DND-41 (cell line): Measurements from ENCODE around the gene HOXA3.

Experiments used
- ATAC-seq: fragments of 200-7000 bp; cut with Tn5 transposase; 3 replicates; pipeline ENCODE4 v1.9.1; 2021; ENCODE audit warnings: low read depth; ENCODE audit not compliant: insufficient read depth
- DNase-seq: peaks from one replicate; pipeline ENCODE4 v3.0.0-alpha.2; 2020
- H2AFZ ChIP-seq: 2 replicates; pipeline ENCODE4 v1.6.0; 2012; ENCODE audit warnings: low read depth, low read length
- H3K27ac ChIP-seq: 2 replicates; pipeline ENCODE4 v1.5.1; 2012; ENCODE audit warnings: low read length, inconsistent platforms
- H3K27me3 ChIP-seq: fragments of 200-600 bp; sonication (generic); 2 replicates; pipeline ENCODE4 v1.6.0; 2012; ENCODE audit warnings: low read length, mild to moderate bottlenecking, inconsistent platforms; ENCODE audit not compliant: insufficient read depth, poor library complexity
- H3K36me3 ChIP-seq: 2 replicates; pipeline ENCODE4 v1.5.1; 2012; ENCODE audit warnings: low read length, inconsistent platforms; ENCODE audit not compliant: insufficient read depth
- H3K4me1 ChIP-seq: 2 replicates; pipeline ENCODE4 v1.5.1; 2012; ENCODE audit warnings: mild to moderate bottlenecking, low read length; ENCODE audit not compliant: insufficient read depth
- H3K4me2 ChIP-seq: 2 replicates; pipeline ENCODE4 v1.6.0; 2012; ENCODE audit warnings: mild to moderate bottlenecking, moderate library complexity, low read length, inconsistent platforms; ENCODE audit not compliant: insufficient read depth
- H3K4me3 ChIP-seq, 2 experiments: fragments of 200-600 bp in 1 of 2; shearing (Covaris generic) in 1 of 2; 2 replicates each; pipeline ENCODE4 v1.5.1; 2012 to 2016; ENCODE audit warnings: inconsistent platforms in 2 of 2, low read length in 2 of 2, mild to moderate bottlenecking in 2 of 2, low read depth in 1 of 2, moderate library complexity in 1 of 2
- H3K79me2 ChIP-seq: 2 replicates; pipeline ENCODE4 v1.6.0; 2012; ENCODE audit warnings: low read length, inconsistent platforms; ENCODE audit not compliant: insufficient read depth
- H3K9ac ChIP-seq: 2 replicates; pipeline ENCODE4 v1.6.0; 2012; ENCODE audit warnings: low read depth, mild to moderate bottlenecking, inconsistent platforms, low read length, moderate library complexity
- H3K9me3 ChIP-seq: 2 replicates; pipeline ENCODE4 v1.5.1; 2012; ENCODE audit warnings: low read length, moderate library complexity, mild to moderate bottlenecking, inconsistent platforms; ENCODE audit not compliant: insufficient read depth, severe bottlenecking
- H4K20me1 ChIP-seq: 2 replicates; pipeline ENCODE4 v1.6.0; 2012; ENCODE audit warnings: low read length; ENCODE audit not compliant: insufficient read depth
- EZH2 ChIP-seq: IDR thresholded peaks from 3 replicates; pipeline ENCODE4 v1.6.1; 2012; ENCODE audit warnings: borderline replicate concordance, low read depth, mild to moderate bottlenecking, moderate library complexity, low read length, inconsistent platforms; ENCODE audit not compliant: severe bottlenecking
- TF ChIP-seq, protein P1 (sequence below): IDR thresholded peaks from 2 replicates; pipeline ENCODE4 v1.5.1; 2012; ENCODE audit warnings: borderline replicate concordance, low read length, moderate library complexity, mild to moderate bottlenecking; ENCODE audit not compliant: poor library complexity, severe bottlenecking; ENCODE audit errors: extremely low read depth

Gene HOXA3

DNA sequence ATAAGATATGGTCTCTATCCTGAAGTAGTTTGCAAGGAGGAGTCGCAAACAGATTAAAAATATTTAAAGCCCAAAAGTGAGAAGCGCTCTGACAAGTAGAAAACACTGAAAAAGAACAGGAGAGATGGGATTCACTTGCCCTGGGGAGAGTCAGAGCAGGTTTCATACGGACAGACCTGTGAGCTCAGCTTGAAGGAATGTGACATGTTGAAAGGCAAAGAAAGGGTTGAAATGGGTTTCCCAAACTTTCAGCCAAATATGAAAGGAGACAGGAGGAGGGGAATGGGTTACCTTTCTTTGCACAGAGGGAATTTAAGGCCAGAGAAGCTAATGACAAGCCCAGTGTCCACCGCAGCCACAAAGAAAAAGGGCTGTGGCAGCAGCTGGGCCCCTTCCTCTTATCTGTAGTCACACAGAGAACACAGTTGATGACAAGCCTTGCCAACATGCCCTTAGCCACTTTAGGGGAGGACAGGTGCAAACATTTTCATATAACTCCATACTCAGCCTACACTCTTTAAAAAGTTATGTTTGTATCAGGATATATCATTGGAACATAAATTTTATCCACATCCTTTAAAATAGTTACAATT lies 71.4 kb downstream of the HOXA3 start:
- DNase-seq, result no peak

DNA sequence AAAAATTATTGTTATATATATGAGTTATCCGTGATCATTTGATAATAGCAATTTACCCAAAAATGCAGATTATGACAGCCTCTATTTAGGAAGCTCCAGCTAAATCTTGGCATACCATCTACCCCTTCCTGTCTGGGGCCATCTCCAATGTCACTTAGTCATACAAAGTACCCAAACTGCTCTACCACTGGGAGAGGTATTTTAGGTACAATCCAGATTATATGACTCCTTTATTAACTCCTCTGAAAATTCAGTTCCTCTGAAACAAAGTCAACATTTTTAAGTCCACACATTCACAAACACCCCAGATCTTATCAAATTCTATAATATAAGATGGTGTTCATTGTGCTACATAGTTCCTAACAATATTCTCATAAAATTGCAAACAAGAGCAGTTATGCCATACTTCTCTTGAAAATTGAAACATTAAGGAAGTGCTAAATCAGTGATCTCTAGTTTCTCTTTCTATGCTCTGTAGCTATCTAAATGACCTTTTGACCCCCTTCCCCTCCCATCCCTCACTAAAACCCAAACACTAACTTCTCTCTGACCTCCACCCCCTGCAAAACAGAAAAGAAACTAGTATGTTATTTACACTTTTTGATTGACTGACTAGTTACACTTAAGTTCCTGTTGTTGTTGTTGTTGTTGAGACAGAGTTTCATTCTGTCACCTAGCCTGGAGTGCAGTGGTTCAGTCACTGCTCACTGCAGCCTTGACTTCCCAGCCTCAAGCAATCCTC lies 73.0 kb downstream of the HOXA3 start:
- no peak overlapping the region for H3K4me2 ChIP-seq
- no peaks in the 10 kb centered on the region for H3K27me3 ChIP-seq
- no peaks in the 10 kb centered on the region for H4K20me1 ChIP-seq
- H3K79me2 ChIP-seq, result no peaks in the 10 kb centered on the region
- ATAC-seq (no peak), DNase-seq (no peak)
- H2AFZ ChIP-seq, result no peak overlapping the region
- no peak overlapping the region for H3K9ac ChIP-seq
- H3K9me3 ChIP-seq, result no peaks in the 10 kb centered on the region
- no peaks in the 10 kb centered on the region for H3K36me3 ChIP-seq
- no peak overlapping the region for H3K27ac ChIP-seq
- H3K4me1 ChIP-seq, result no peaks in the 10 kb centered on the region
- TF ChIP-seq EZH2, result no peak
- TF ChIP-seq, protein P1, sequence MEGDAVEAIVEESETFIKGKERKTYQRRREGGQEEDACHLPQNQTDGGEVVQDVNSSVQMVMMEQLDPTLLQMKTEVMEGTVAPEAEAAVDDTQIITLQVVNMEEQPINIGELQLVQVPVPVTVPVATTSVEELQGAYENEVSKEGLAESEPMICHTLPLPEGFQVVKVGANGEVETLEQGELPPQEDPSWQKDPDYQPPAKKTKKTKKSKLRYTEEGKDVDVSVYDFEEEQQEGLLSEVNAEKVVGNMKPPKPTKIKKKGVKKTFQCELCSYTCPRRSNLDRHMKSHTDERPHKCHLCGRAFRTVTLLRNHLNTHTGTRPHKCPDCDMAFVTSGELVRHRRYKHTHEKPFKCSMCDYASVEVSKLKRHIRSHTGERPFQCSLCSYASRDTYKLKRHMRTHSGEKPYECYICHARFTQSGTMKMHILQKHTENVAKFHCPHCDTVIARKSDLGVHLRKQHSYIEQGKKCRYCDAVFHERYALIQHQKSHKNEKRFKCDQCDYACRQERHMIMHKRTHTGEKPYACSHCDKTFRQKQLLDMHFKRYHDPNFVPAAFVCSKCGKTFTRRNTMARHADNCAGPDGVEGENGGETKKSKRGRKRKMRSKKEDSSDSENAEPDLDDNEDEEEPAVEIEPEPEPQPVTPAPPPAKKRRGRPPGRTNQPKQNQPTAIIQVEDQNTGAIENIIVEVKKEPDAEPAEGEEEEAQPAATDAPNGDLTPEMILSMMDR, result no peak
- no peak overlapping the region for H3K4me3 ChIP-seq

More for the DNA sequence above, 71.4 kb downstream of the HOXA3 start:
- Histone ChIP-seq H3K9ac (no peak overlapping the region), H3K4me1 (no peaks in the 10 kb centered on the region), H3K27ac (no peak overlapping the region), H3K36me3 (no peaks in the 10 kb centered on the region), H3K4me2 (no peak overlapping the region), H4K20me1 (no peaks in the 10 kb centered on the region), H3K9me3 (no peaks in the 10 kb centered on the region), H3K4me3 (no peak overlapping the region), H2AFZ (no peak overlapping the region), H3K27me3 (no peaks in the 10 kb centered on the region), H3K79me2 (no peaks in the 10 kb centered on the region)
- TF ChIP-seq, protein P1, result no peak
- no peak for TF ChIP-seq EZH2
- ATAC-seq, result no peak

DNA sequence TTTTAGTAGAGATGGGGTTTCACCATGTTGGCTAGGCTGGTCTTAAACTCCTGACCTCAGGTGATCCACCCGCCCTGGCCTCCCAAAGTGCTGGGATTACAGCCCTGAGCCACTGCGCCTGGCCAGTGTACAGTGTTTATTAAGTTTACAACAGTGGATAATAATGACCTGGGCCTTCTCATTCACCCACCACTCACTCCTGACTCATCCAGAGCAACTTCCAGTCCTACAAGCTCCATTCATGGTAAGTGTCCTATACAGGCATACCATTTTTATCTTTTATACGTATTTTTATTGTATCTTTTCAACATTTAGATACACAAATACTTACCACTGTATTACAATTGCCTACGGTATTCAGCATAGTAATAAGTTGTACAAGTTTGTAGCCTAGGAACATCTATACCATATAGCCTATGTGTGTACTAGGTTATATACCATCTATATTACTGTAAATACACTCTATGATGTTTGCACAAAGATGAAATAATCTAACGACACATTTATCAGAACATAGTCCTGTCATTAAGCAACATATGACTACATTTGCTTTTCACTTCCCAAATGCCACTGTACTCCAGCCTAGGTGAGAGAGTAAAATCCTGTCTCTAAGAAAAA lies 73.7 kb downstream of the HOXA3 start:
- no peak overlapping the region for H3K27ac ChIP-seq
- no peaks in the 10 kb centered on the region for H3K4me1 ChIP-seq
- H4K20me1 ChIP-seq, result no peaks in the 10 kb centered on the region
- ATAC-seq (no peak), DNase-seq (no peak)
- H3K4me3 ChIP-seq, result no peak overlapping the region
- H3K36me3 ChIP-seq, result no peaks in the 10 kb centered on the region
- no peak overlapping the region for H3K9ac ChIP-seq
- no peaks in the 10 kb centered on the region for H3K27me3 ChIP-seq
- no peaks in the 10 kb centered on the region for H3K79me2 ChIP-seq
- H3K9me3 ChIP-seq, result no peaks in the 10 kb centered on the region
- TF ChIP-seq EZH2, result no peak
- TF ChIP-seq, protein P1, result no peak
- H3K4me2 ChIP-seq, result no peak overlapping the region
- no peak overlapping the region for H2AFZ ChIP-seq
